DND-41 (cell line): ENCODE measurements around the gene CDC25B.

Source experiments
- CTCF ChIP-seq: IDR thresholded peaks from 2 replicates; pipeline ENCODE4 v1.5.1; 2012; ENCODE audit warnings: borderline replicate concordance, low read length, moderate library complexity, mild to moderate bottlenecking; ENCODE audit not compliant: poor library complexity, severe bottlenecking; ENCODE audit errors: extremely low read depth
- EZH2 ChIP-seq: IDR thresholded peaks from 3 replicates; pipeline ENCODE4 v1.6.1; 2012; ENCODE audit warnings: borderline replicate concordance, low read depth, mild to moderate bottlenecking, moderate library complexity, low read length, inconsistent platforms; ENCODE audit not compliant: severe bottlenecking

- no peak for TF ChIP-seq CTCF
- no peak for TF ChIP-seq EZH2
Measured at GRCh38 chr20:3828798-3829197, 32.7 kb downstream of the CDC25B start.
